Esophagus muscularis mucosa (tissue), 4 donors: Measurements from ENCODE around the gene STK39. TPM values are rescaled to one million over a fixed set of nuclear protein-coding genes. Genes with fewer than 3 reads are reported as not detected.

Experiments
- DNase-seq: peaks from one replicate; pipeline ENCODE4 v3.0.0-alpha.2; 2017; ENCODE audit errors: extremely low spot score
- H3K27ac ChIP-seq, 4 donors: fragments of 200-600 bp; sonication (generic); replicated peaks in 1 of 4; 1 replicate in 3 of 4; 2 replicates in 1 of 4; pipeline ENCODE4 v1.5.1; 2016 to 2019; ENCODE audit warnings: mild to moderate bottlenecking in 1 of 4
- H3K27me3 ChIP-seq, 4 donors: fragments of 200-600 bp; sonication (generic); one replicate each; pipeline versions ENCODE4 v1.5.1 to v1.6.0; 2016 to 2019
- H3K36me3 ChIP-seq, 4 donors: fragments of 200-600 bp; sonication (generic); one replicate each; pipeline ENCODE4 v1.5.1; 2016 to 2019
- H3K4me1 ChIP-seq, 4 donors: fragments of 200-600 bp; sonication (generic); one replicate each; pipeline ENCODE4 v1.5.1; 2016 to 2019
- H3K4me3 ChIP-seq, 4 donors: fragments of 200-600 bp; sonication (generic); 1 replicate in 2 of 4; 2 replicates in 2 of 4; pipeline ENCODE4 v1.5.1; 2016 to 2019; ENCODE audit warnings: mild to moderate bottlenecking in 4 of 4, moderate library complexity in 1 of 4
- H3K9me3 ChIP-seq, 4 donors: fragments of 200-600 bp; sonication (generic); 1 replicate in 3 of 4; 2 replicates in 1 of 4; pipeline ENCODE4 v1.5.1; 2016 to 2019
- EP300 ChIP-seq: sonication (generic); formaldehyde crosslinking; IDR thresholded peaks from one replicate; pipeline ENCODE4 v1.6.1; 2017; ENCODE audit warnings: antibody characterized with exemption
- POLR2A ChIP-seq: fragments of 450-650 bp; IDR thresholded peaks from one replicate; pipeline ENCODE4 v1.6.1; 2017; ENCODE audit warnings: antibody characterized with exemption, moderate library complexity, mild to moderate bottlenecking, low read depth
- POLR2AphosphoS5 ChIP-seq, 2 donors: sonication (generic); formaldehyde crosslinking; IDR thresholded peaks; one replicate each; pipeline ENCODE4 v1.6.1; 2017; ENCODE audit warnings: antibody characterized with exemption in 2 of 2
- WGBS: methylation state at CpG from one replicate; pipeline ENCODE4 v1.1.5; 2018; 5-methylcytosine and 5-hydroxymethylcytosine counted together
- intact Hi-C: fragments of 100-400 bp; cut with DNase I; formaldehyde crosslinking; loops from one replicate; pipeline ENCODE4 v1.15.1; 2023
- total RNA-seq, 4 donors: library from RNA; depleted of rRNA; stranded (reverse); fragments of >200 nt; gene quantifications; one replicate each; pipeline versions ENCODE4 v1.1.0 to v1.2.1, GENCODE V29; 2016
- TF ChIP-seq, protein P1 (sequence below), 3 experiments: fragments of 200-600 bp in 2 of 3; fragments of 450-650 bp in 1 of 3; sonication (generic) in 2 of 3; IDR thresholded peaks; one replicate each; pipeline ENCODE4 v1.5.1; 2017 to 2019; ENCODE audit warnings: antibody characterized with exemption in 3 of 3, mild to moderate bottlenecking in 2 of 3, moderate library complexity in 1 of 3

Gene STK39
- total RNA-seq, 4 donors from 2014 or later: 32.5 to 49.1 (median 41.5) TPM

GRCh38 chr2:168189835-168190569, 57.4 kb downstream of the STK39 start:
- Histone ChIP-seq H3K4me1 (peaks cover 45 to 70% (median 50%) of the 10 kb centered on the region in 4 donors), H3K4me3 (no peak overlapping the region), H3K27ac (no peak overlapping the region), H3K27me3 (no peaks in the 10 kb centered on the region), H3K9me3 (no peaks in the 10 kb centered on the region), H3K36me3 (no peaks in the 10 kb centered on the region)
- intact Hi-C loops: no loop called here
- no peak for DNase-seq
- no peak for TF ChIP-seq POLR2AphosphoS5 (IDR thresholded peaks at IDR 0.05)
- TF ChIP-seq EP300: no peak
- no peak for TF ChIP-seq POLR2A
- TF ChIP-seq, protein P1, sequence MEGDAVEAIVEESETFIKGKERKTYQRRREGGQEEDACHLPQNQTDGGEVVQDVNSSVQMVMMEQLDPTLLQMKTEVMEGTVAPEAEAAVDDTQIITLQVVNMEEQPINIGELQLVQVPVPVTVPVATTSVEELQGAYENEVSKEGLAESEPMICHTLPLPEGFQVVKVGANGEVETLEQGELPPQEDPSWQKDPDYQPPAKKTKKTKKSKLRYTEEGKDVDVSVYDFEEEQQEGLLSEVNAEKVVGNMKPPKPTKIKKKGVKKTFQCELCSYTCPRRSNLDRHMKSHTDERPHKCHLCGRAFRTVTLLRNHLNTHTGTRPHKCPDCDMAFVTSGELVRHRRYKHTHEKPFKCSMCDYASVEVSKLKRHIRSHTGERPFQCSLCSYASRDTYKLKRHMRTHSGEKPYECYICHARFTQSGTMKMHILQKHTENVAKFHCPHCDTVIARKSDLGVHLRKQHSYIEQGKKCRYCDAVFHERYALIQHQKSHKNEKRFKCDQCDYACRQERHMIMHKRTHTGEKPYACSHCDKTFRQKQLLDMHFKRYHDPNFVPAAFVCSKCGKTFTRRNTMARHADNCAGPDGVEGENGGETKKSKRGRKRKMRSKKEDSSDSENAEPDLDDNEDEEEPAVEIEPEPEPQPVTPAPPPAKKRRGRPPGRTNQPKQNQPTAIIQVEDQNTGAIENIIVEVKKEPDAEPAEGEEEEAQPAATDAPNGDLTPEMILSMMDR (IDR thresholded peaks at IDR 0.05): no peak
- 78% methylated on average over 9 of the region's 9 CpGs for WGBS

GRCh38 chr2:168188002-168188401, 59.4 kb downstream of the STK39 start:
- no peaks in the 10 kb centered on the region for H3K9me3 ChIP-seq
- no peak for DNase-seq
- no peak for TF ChIP-seq POLR2A
- TF ChIP-seq EP300: no peak
- TF ChIP-seq POLR2AphosphoS5 (IDR thresholded peaks at IDR 0.05): no peak
- TF ChIP-seq, protein P1 (IDR thresholded peaks at IDR 0.05): no peak
- intact Hi-C loops: no loop called here
- H3K36me3 ChIP-seq: no peaks in the 10 kb centered on the region
- H3K4me3 ChIP-seq: no peak overlapping the region
- H3K27me3 ChIP-seq: no peaks in the 10 kb centered on the region
- 90% methylated on average over 2 of the region's 2 CpGs for WGBS
- peaks cover 45 to 80% (median 58%) of the 10 kb centered on the region in 4 donors for H3K4me1 ChIP-seq
- H3K27ac ChIP-seq: no peak overlapping the region

- TF ChIP-seq, protein P1 (IDR thresholded peaks at IDR 0.05): no peak
- TF ChIP-seq POLR2AphosphoS5 (IDR thresholded peaks at IDR 0.05): no peak
- TF ChIP-seq EP300: no peak
- no peak for TF ChIP-seq POLR2A
- DNase-seq: no peak
- Histone ChIP-seq H3K9me3 (no peaks in the 10 kb centered on the region), H3K4me1 (peaks cover 35 to 75% (median 44%) of the 10 kb centered on the region in 4 donors), H3K27ac (no peak overlapping the region), H3K27me3 (no peaks in the 10 kb centered on the region), H3K36me3 (peaks cover 0 to 2% (median 0%) of the 10 kb centered on the region in 4 donors), H3K4me3 (no peak overlapping the region)
- intact Hi-C loops: no loop called here
- WGBS: 65% methylated on average over 2 of the region's 2 CpGs
Measured at GRCh38 chr2:168186452-168186851, 60.9 kb downstream of the STK39 start.

DNA sequence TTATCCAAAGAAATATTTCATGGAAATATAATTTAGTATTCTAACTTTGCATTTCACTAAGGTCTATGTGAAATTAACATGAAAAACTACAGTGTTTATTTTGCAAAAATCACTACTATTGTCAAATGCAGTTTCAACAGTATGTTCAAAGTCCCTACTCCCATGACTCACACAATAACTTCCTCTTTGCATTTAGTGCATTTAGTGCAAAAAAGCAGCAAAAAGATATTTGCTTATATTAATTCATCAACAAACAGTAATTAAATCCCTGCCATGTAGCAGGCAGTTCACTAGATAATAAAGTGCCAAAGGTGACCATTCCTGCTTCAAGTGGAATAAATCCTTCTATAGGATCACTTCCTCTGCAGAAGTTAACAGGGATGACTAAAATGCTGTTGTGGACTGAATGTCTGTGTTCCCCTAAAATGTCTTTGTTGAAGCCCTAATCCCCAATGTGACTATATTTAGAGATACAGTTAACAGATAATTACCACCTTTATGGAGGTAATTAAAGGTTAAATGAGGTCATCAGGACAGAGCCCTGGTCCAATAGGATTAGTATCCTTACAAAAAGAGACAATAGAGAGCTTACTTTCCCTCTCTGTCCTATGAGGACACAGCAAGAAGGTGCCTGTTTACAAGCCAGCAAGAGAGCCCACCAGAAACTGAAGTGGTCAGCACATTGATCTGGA, 61.7 kb downstream of the STK39 start:
- no peaks in the 10 kb centered on the region for H3K9me3 ChIP-seq
- intact Hi-C loops: no loop called here
- TF ChIP-seq POLR2AphosphoS5 (IDR thresholded peaks at IDR 0.05): no peak
- TF ChIP-seq POLR2A: no peak
- TF ChIP-seq, protein P1 (IDR thresholded peaks at IDR 0.05): no peak
- no peak for TF ChIP-seq EP300
- H3K36me3 ChIP-seq: peaks cover 0 to 3% (median 1%) of the 10 kb centered on the region in 4 donors
- no peak for DNase-seq
- H3K27ac ChIP-seq: no peak overlapping the region
- no peak overlapping the region for H3K4me3 ChIP-seq
- peaks cover 28 to 74% (median 44%) of the 10 kb centered on the region in 4 donors for H3K4me1 ChIP-seq
- no peaks in the 10 kb centered on the region for H3K27me3 ChIP-seq
